K562 (cell line): ENCODE data around the gene SLC22A23. TPM values are rescaled to one million over a fixed set of nuclear protein-coding genes. Genes with fewer than 3 reads are reported as not detected.

Experiments used
- ARID1B ChIP-seq: fragments of 450-650 bp; IDR thresholded peaks from 2 replicates; pipeline ENCODE4 v1.6.1; 2016; ENCODE audit warnings: antibody characterized with exemption, mild to moderate bottlenecking, inconsistent platforms
- BMI1 ChIP-seq: fragments of 150-350 bp; IDR thresholded peaks from 2 replicates; pipeline ENCODE4 v1.6.1; 2014; ENCODE audit warnings: low read length
- CBX3 ChIP-seq, 2 experiments: IDR thresholded peaks; 1 replicate in 1 of 2; 2 replicates in 1 of 2; pipeline ENCODE4 v1.6.1; 2012; ENCODE audit warnings: inconsistent platforms in 2 of 2, low read length in 2 of 2, borderline replicate concordance in 1 of 2, control low read depth in 1 of 2
- CREB3L1 ChIP-seq: fragments of 450-650 bp; IDR thresholded peaks from 2 replicates; pipeline ENCODE4 v1.6.1; 2014; ENCODE audit warnings: low read depth, mild to moderate bottlenecking, moderate library complexity, borderline replicate concordance
- ESRRA ChIP-seq: fragments of 450-650 bp; IDR thresholded peaks from 2 replicates; pipeline ENCODE4 v1.6.1; 2014; ENCODE audit warnings: low read depth, mild to moderate bottlenecking, moderate library complexity, borderline replicate concordance
- MXI1 ChIP-seq: IDR thresholded peaks from 2 replicates; pipeline ENCODE4 v1.6.1; 2011; ENCODE audit warnings: low read depth, mild to moderate bottlenecking, improper control_type of control experiment, low read length
- MYNN ChIP-seq, 2 experiments: sonication (generic); formaldehyde crosslinking in 1 of 2; IDR thresholded peaks; 2 replicates each; pipeline versions ENCODE4 v1.5.0 to v1.6.1; 2016 to 2020; ENCODE audit warnings: antibody characterized with exemption in 1 of 2, missing genetic modification reagents in 1 of 2
- RAD21 ChIP-seq, 2 experiments: fragments of 250-450 bp in 1 of 2; fragments of 450-650 bp in 1 of 2; sonication (Bioruptor Pico) in 1 of 2; formaldehyde crosslinking in 1 of 2; IDR thresholded peaks in 1 of 2; conservative IDR thresholded peaks in 1 of 2; 2 replicates each; pipeline versions ENCODE4 v1.4.0 to v1.8.0; 2020 to 2022; ENCODE audit warnings: mild to moderate bottlenecking in 2 of 2, moderate library complexity in 1 of 2
- RBBP5 ChIP-seq: fragments of 200-600 bp; sonication (generic); IDR thresholded peaks from 2 replicates; pipeline ENCODE4 v1.6.1; 2012; ENCODE audit warnings: borderline replicate concordance, mild to moderate bottlenecking, low read length, control low read depth, inconsistent platforms; ENCODE audit not compliant: insufficient read depth, poor library complexity, severe bottlenecking
- REST ChIP-seq, 2 experiments: fragments of 450-650 bp; formaldehyde crosslinking in 1 of 2; IDR thresholded peaks; 2 replicates each; pipeline versions ENCODE4 v1.4.0 to v1.6.1; 2014 to 2020; ENCODE audit warnings: mild to moderate bottlenecking in 2 of 2, borderline replicate concordance in 1 of 2, low read depth in 1 of 2
- RUNX1 ChIP-seq: sonication (generic); IDR thresholded peaks from 2 replicates; pipeline ENCODE4 v1.6.1; 2016; ENCODE audit warnings: antibody characterized with exemption, low read depth
- TBP ChIP-seq: optimal IDR thresholded peaks from 2 replicates; pipeline ENCODE3; 2011; ENCODE audit warnings: low read depth, low read length, improper control_type of control experiment
- TOE1 ChIP-seq, 2 experiments: fragments of 450-650 bp in 1 of 2; sonication (generic) in 1 of 2; formaldehyde crosslinking in 1 of 2; IDR thresholded peaks; 2 replicates each; pipeline versions ENCODE4 v1.7.1 to v1.8.0; 2016 to 2022; ENCODE audit warnings: borderline replicate concordance in 2 of 2, mild to moderate bottlenecking in 2 of 2, antibody characterized with exemption in 1 of 2, inconsistent platforms in 1 of 2, low read depth in 1 of 2, missing genetic modification reagents in 1 of 2, moderate library complexity in 1 of 2
- ZNF431 ChIP-seq: sonication (generic); formaldehyde crosslinking; IDR thresholded peaks from 2 replicates; pipeline ENCODE4 v1.8.0; 2022; ENCODE audit warnings: mild to moderate bottlenecking, missing genetic modification reagents
- ZNF551 ChIP-seq: fragments of 250-450 bp; sonication (Bioruptor Pico); IDR thresholded peaks from 2 replicates; pipeline ENCODE4 v1.5.0; 2021; ENCODE audit warnings: mild to moderate bottlenecking, moderate library complexity
- polyA plus RNA-seq, 8 experiments: library from polyadenylated mRNA; depleted of rRNA in 4 of 8; stranded (reverse) in 5 of 8; unstranded in 3 of 8; fragments of >200 nt; fragmentation: Nextera tagmentation in 2 of 8; fragmentation: Illumina TruSeq in 1 of 8; extraction: Ambion mirVana in 2 of 8; extraction: Trizol in 1 of 8; gene quantifications; 2 replicates each; pipeline versions ENCODE4 v1.2.1 to v1.2.3, GENCODE V29; 2011 to 2014; ENCODE audit warnings: inconsistent platforms in 1 of 8, missing spikeins in 1 of 8
- total RNA-seq, 7 experiments: library from RNA; depleted of rRNA in 6 of 7; stranded (reverse); fragments of >200 nt in 6 of 7; fragmentation: Illumina TruSeq in 2 of 7; extraction: Trizol in 2 of 7; gene quantifications; 2 replicates each; pipeline versions ENCODE4 v1.2.1 to v1.2.3, GENCODE V29; 2011 to 2021; ENCODE audit warnings: low replicate concordance in 1 of 7

SLC22A23 gene
- total and polyA plus RNA-seq, 9 of the 15 experiments (the other 6 are each of a cell fraction or from before 2014, with no cell fraction given), result 0.30 to 8.7 (median 2.5) TPM

DNA sequence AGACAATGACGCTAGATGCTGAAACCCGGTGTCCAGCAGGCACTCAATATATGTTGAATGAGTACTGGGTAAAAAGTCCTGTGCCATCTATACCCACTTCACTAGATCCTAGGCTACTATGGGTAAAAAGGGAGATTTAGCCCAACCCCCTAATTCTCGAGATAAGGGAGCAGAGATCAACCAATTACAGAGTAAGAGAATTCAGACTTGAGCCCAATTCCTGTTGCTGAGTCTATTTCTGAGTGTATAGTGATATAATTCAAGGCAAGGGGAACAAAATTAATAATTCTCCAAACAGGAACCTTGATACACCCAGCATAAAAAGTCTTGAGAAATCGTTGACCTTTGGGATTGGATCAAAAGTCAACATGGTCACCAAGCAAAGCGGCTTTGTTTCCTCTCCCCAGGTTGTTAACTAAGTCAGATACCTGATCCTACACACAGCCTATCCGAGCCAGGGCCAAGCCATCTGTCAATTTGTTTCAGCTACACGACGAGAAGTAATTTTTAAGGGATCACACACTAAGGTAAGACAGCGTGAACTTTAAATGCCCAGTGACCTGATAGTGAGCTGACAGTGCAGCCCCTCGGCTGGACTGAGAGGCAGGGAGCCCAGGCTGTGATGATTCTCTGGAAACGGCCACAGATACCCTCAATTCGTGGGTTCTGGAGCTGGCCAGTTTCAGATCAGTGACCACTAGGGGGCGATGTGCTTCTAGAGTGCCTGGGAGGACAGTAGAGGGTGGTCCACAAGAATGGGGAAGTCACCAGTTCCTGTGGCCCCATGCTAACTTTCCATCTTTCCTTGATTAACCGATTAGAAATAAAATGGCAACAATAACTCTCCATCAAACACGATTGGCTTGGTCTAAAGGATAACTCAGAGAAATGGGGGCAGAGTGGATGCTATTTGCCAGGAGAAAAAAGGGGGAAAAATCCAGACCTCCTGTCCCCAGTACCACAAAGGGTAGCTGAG is 46.2 kb downstream of the SLC22A23 start (continued):
- TF ChIP-seq CREB3L1 (peak; percentile 37; the same call in 1 of the 2 replicates), CBX3 (IDR thresholded peaks at IDR 0.05; ENCODE audit: borderline replicate concordance in 1 of 2, low read length in 2 of 2) (peak in 1 of 2 experiments; percentile 79; a peak in 1 of 3 replicates), ESRRA (peak; percentile 26; the same call in 1 of the 2 replicates), ZNF551 (CRISPR knock-in tag) (no peak), MXI1 (no peak), BMI1 (0 out of 2 replicates have a peak, but pooled peaks have one; percentile 18), RBBP5 (peak; percentile 6), TOE1 (IDR thresholded peaks at IDR 0.05; ENCODE audit: borderline replicate concordance) (0 out of 2 replicates have a peak, but pooled peaks have one; percentile 15), TOE1 (CRISPR knock-in tag; IDR thresholded peaks at IDR 0.05; ENCODE audit: borderline replicate concordance, low read depth) (no peak), RAD21 (CRISPR knock-in tag; conservative IDR thresholded peaks at IDR 0.05 in 1 of 2, IDR thresholded peaks at IDR 0.05 in 1 of 2) (peak; percentile 72 to 88), MYNN (IDR thresholded peaks at IDR 0.05) (peak; percentile 69; the same call in 1 of the 2 replicates), MYNN (CRISPR knock-in tag; IDR thresholded peaks at IDR 0.05) (no peak), ARID1B (peak; percentile 13; the same call in 1 of the 2 replicates), REST (IDR thresholded peaks at IDR 0.05; ENCODE audit: borderline replicate concordance) (peak; percentile 80), REST (CRISPR knock-in tag; IDR thresholded peaks at IDR 0.05; ENCODE audit: low read depth) (no peak), TBP (peak; percentile 13), RUNX1 (0 out of 2 replicates have a peak, but pooled peaks have one; percentile 46), ZNF431 (no peak)
